GM12878 (cell line): ENCODE measurements around the gene GAS2L1. TPM values are rescaled to one million over a fixed set of nuclear protein-coding genes. Genes with fewer than 3 reads are reported as not detected.
A peak's percentile ranks its signal among the peaks of the same experiment; 100 is the strongest.

ENCODE experiments used
- ATAC-seq: fragments of 200-7000 bp; cut with Tn5 transposase; 3 replicates; pipeline ENCODE4 v1.9.1; 2020; ENCODE audit warnings: mild to moderate bottlenecking, moderate library complexity
- BruUV-seq: library from RNA; stranded (reverse); fragments of 400-500 nt; replicated peaks from 2 replicates; lab custom pipeline; 2021; lab: Mats Ljungman, UMichigan
- CTCF ChIA-PET: fragments of 300-600 bp; sonication (Branson Sonifier 250); formaldehyde crosslinking; extraction: SDS; loops from one replicate; lab custom pipeline; 2021; ENCODE audit warnings: inconsistent platforms; lab: Yijun Ruan, JAX
- POLR2A ChIA-PET: fragments of 350-600 bp; formaldehyde crosslinking; extraction: SDS; loops from one replicate; lab custom pipeline; 2021; ENCODE audit warnings: inconsistent platforms; lab: Charles Lee
- RAD21 ChIA-PET: fragments of 300-600 bp; sonication (Branson Sonifier 250); formaldehyde crosslinking; loops from one replicate; lab custom pipeline; 2023; ENCODE audit warnings: antibody characterized with exemption; ENCODE audit not compliant: unreplicated experiment; lab: Charles Lee
- SMC1A ChIA-PET: fragments of 300-600 bp; sonication (Branson Sonifier 250); formaldehyde crosslinking; loops from one replicate; lab custom pipeline; 2023; ENCODE audit not compliant: unreplicated experiment, uncharacterized antibody; lab: Charles Lee
- DNase-seq: peaks from one replicate; pipeline ENCODE4 v3.0.0-alpha.2; 2011; ENCODE audit warnings: low read depth, low spot score
- FAIRE-seq: peaks from 3 replicates; lab custom pipeline; 2011; peaks lifted over from hg19 to GRCh38; lab: Jason Lieb, UNC
- H2AFZ ChIP-seq: 2 replicates; pipeline ENCODE4 v1.6.0; 2011; ENCODE audit warnings: low read depth, low read length, control low read depth; ENCODE audit not compliant: control insufficient read depth
- H3K27ac ChIP-seq: 2 replicates; pipeline ENCODE4 v1.5.1; 2011; ENCODE audit warnings: control low read depth; ENCODE audit not compliant: control insufficient read depth, insufficient read depth
- H3K27me3 ChIP-seq, 2 experiments: replicated peaks in 1 of 2; 2 replicates each; pipeline versions ENCODE4 v1.6.0 to v1.6.1; 2011; ENCODE audit warnings: low read length in 1 of 2; ENCODE audit not compliant: control insufficient read depth in 2 of 2, insufficient read depth in 2 of 2
- H3K36me3 ChIP-seq, 2 experiments: 2 replicates each; pipeline ENCODE4 v1.5.1; 2011; ENCODE audit warnings: low read length in 1 of 2; ENCODE audit not compliant: control insufficient read depth in 2 of 2, insufficient read depth in 2 of 2
- H3K4me1 ChIP-seq: 2 replicates; pipeline ENCODE4 v1.6.1; 2011; ENCODE audit warnings: mild to moderate bottlenecking, low read length, moderate library complexity, mixed read lengths; ENCODE audit not compliant: control insufficient read depth, insufficient read depth
- H3K4me2 ChIP-seq: 2 replicates; pipeline ENCODE4 v1.6.0; 2011; ENCODE audit warnings: control low read depth; ENCODE audit not compliant: control insufficient read depth, insufficient read depth
- H3K4me3 ChIP-seq: fragments of 200-600 bp; sonication (generic); 2 replicates; pipeline ENCODE4 v1.5.1; 2016
- H3K79me2 ChIP-seq: 2 replicates; pipeline ENCODE4 v1.6.0; 2011; ENCODE audit warnings: low read length; ENCODE audit not compliant: control insufficient read depth, insufficient read depth
- H3K9ac ChIP-seq: 2 replicates; pipeline ENCODE4 v1.8.0; 2011; ENCODE audit warnings: low read length, control low read depth, mixed read lengths; ENCODE audit not compliant: control insufficient read depth, insufficient read depth
- H3K9me3 ChIP-seq: replicated peaks from 3 replicates; pipeline ENCODE4 v1.5.1; 2011; ENCODE audit warnings: mild to moderate bottlenecking, low read length; ENCODE audit not compliant: control insufficient read depth, insufficient read depth
- H4K20me1 ChIP-seq: 2 replicates; pipeline ENCODE4 v1.6.0; 2011; ENCODE audit not compliant: control insufficient read depth, insufficient read depth
- BRCA1 ChIP-seq: IDR thresholded peaks from 2 replicates; pipeline ENCODE4 v1.6.1; 2011; ENCODE audit warnings: low read depth, low read length, improper control_type of control experiment
- CBX3 ChIP-seq: fragments of 200-600 bp; sonication (generic); IDR thresholded peaks from 2 replicates; pipeline ENCODE4 v1.6.1; 2016; ENCODE audit warnings: low read depth, borderline replicate concordance
- CEBPB ChIP-seq, 2 experiments: fragments of 150-350 bp in 1 of 2; IDR thresholded peaks; 2 replicates each; pipeline ENCODE4 v1.6.1; 2012 to 2014; ENCODE audit warnings: low read depth in 2 of 2, low read length in 2 of 2, borderline replicate concordance in 1 of 2, inconsistent platforms in 1 of 2
- EED ChIP-seq: sonication (generic); IDR thresholded peaks from 2 replicates; pipeline ENCODE4 v1.6.1; 2016; ENCODE audit warnings: antibody characterized with exemption, low read depth
- EGR1 ChIP-seq, 2 experiments: IDR thresholded peaks; 1 replicate in 1 of 2; 2 replicates in 1 of 2; pipeline ENCODE4 v1.6.1; 2011 to 2012; ENCODE audit warnings: low read depth in 2 of 2, low read length in 2 of 2, borderline replicate concordance in 1 of 2, mild to moderate bottlenecking in 1 of 2, moderate library complexity in 1 of 2
- ESRRA ChIP-seq: IDR thresholded peaks from 2 replicates; pipeline ENCODE4 v1.6.1; 2012; ENCODE audit warnings: mild to moderate bottlenecking, low read length, improper control_type of control experiment
- HCFC1 ChIP-seq: fragments of 150-350 bp; IDR thresholded peaks from 2 replicates; pipeline ENCODE4 v1.6.1; 2014; ENCODE audit warnings: low read length
- MTA2 ChIP-seq: fragments of 450-650 bp; IDR thresholded peaks from 2 replicates; pipeline ENCODE4 v1.6.1; 2016; ENCODE audit warnings: low read depth, mild to moderate bottlenecking, moderate library complexity
- MXI1 ChIP-seq: fragments of 150-350 bp; IDR thresholded peaks from 2 replicates; pipeline ENCODE4 v1.6.1; 2011; ENCODE audit warnings: low read depth, mild to moderate bottlenecking, inconsistent platforms, low read length, improper control_type of control experiment
- NFXL1 ChIP-seq: fragments of 450-650 bp; IDR thresholded peaks from 2 replicates; pipeline ENCODE4 v1.6.1; 2017; ENCODE audit warnings: antibody characterized with exemption, mild to moderate bottlenecking, borderline replicate concordance
- NFYA ChIP-seq: IDR thresholded peaks from 2 replicates; pipeline ENCODE4 v1.6.1; 2011; ENCODE audit warnings: low read depth, mild to moderate bottlenecking, low read length, improper control_type of control experiment, borderline replicate concordance
- NFYB ChIP-seq: IDR thresholded peaks from 2 replicates; pipeline ENCODE4 v1.6.1; 2011; ENCODE audit warnings: low read depth, mild to moderate bottlenecking, low read length, improper control_type of control experiment, moderate library complexity; ENCODE audit not compliant: insufficient read depth
- RB1 ChIP-seq: fragments of 450-650 bp; formaldehyde crosslinking; IDR thresholded peaks from 2 replicates; pipeline ENCODE4 v1.6.1; 2017; ENCODE audit warnings: mild to moderate bottlenecking, borderline replicate concordance
- RFX5 ChIP-seq: IDR thresholded peaks from 2 replicates; pipeline ENCODE4 v1.6.1; 2011; ENCODE audit warnings: low read depth, low read length, improper control_type of control experiment
- SMARCA5 ChIP-seq: fragments of 450-650 bp; IDR thresholded peaks from 2 replicates; pipeline ENCODE4 v1.6.1; 2017; ENCODE audit warnings: mild to moderate bottlenecking
- SPI1 ChIP-seq: IDR thresholded peaks from 2 replicates; pipeline ENCODE4 v1.6.1; 2011; ENCODE audit warnings: low read depth, mild to moderate bottlenecking, low read length, moderate library complexity, borderline replicate concordance; ENCODE audit not compliant: insufficient read depth
- SREBF1 ChIP-seq: IDR thresholded peaks from 2 replicates; pipeline ENCODE4 v1.6.1; 2012; ENCODE audit warnings: mild to moderate bottlenecking, low read length
- SRF ChIP-seq, 2 experiments: IDR thresholded peaks; 2 replicates each; pipeline ENCODE4 v1.6.1; 2011; ENCODE audit warnings: low read depth in 2 of 2, low read length in 2 of 2, mild to moderate bottlenecking in 1 of 2, moderate library complexity in 1 of 2
- TARDBP ChIP-seq: IDR thresholded peaks from 2 replicates; pipeline ENCODE4 v1.6.1; 2016; ENCODE audit warnings: borderline replicate concordance
- ZBED1 ChIP-seq: IDR thresholded peaks from 2 replicates; pipeline ENCODE4 v1.6.1; 2016; ENCODE audit warnings: borderline replicate concordance
- ZNF207 ChIP-seq: fragments of 450-650 bp; IDR thresholded peaks from 2 replicates; pipeline ENCODE4 v1.6.1; 2014; ENCODE audit warnings: antibody characterized with exemption, mild to moderate bottlenecking, borderline replicate concordance
- ZNF274 ChIP-seq: IDR thresholded peaks from one replicate; pipeline ENCODE4 v1.8.0; 2011; ENCODE audit not compliant: insufficient read length, insufficient read depth
- ZNF622 ChIP-seq: fragments of 450-650 bp; IDR thresholded peaks from 2 replicates; pipeline ENCODE4 v1.6.1; 2017; ENCODE audit warnings: mild to moderate bottlenecking, inconsistent platforms
- WGBS: methylation state at CpG from one replicate; pipeline ENCODE4 v1.1.6; 2016; ENCODE audit warnings: low lambda C conversion rate; ENCODE audit not compliant: insufficient replicate concordance, insufficient coverage; ENCODE audit errors: missing lambda C conversion rate; 5-methylcytosine and 5-hydroxymethylcytosine counted together
- in situ Hi-C: fragments of 300-500 bp; cut with MboI; formaldehyde crosslinking; loops from 9 replicates; pipeline ENCODE4 v1.14.3; 2018; ENCODE audit warnings: mixed read lengths
- intact Hi-C: fragments of 100-400 bp; cut with micrococcal nuclease; formaldehyde crosslinking; loops from one replicate; pipeline ENCODE4 v1.14.2; 2022; ENCODE audit not compliant: unreplicated experiment
- polyA plus RNA-seq, 11 experiments: library from polyadenylated mRNA; depleted of rRNA in 4 of 11; unstranded in 6 of 11; stranded (reverse) in 5 of 11; fragments of >200 nt; fragmentation: Nextera tagmentation in 4 of 11; fragmentation: Illumina TruSeq in 1 of 11; extraction: Ambion mirVana in 4 of 11; extraction: Trizol in 1 of 11; gene quantifications; 1 replicate in 1 of 11; 2 replicates in 10 of 11; pipeline versions ENCODE4 v1.2.1 to v1.2.3, GENCODE V29; 2011 to 2016; ENCODE audit warnings: inconsistent platforms in 2 of 11, missing spikeins in 2 of 11, low read depth in 1 of 11
- total RNA-seq, 4 experiments: library from RNA; depleted of rRNA in 3 of 4; stranded (reverse); fragments of >200 nt in 3 of 4; fragmentation: Illumina TruSeq in 1 of 4; extraction: Trizol in 1 of 4; gene quantifications; 2 replicates each; pipeline versions ENCODE4 v1.2.1 to v1.2.3, GENCODE V29; 2013 to 2021
- TF ChIP-seq, protein P1 (sequence below): fragments of 450-650 bp; IDR thresholded peaks from 2 replicates; pipeline ENCODE4 v1.6.1; 2014; ENCODE audit warnings: mild to moderate bottlenecking
- TF ChIP-seq, protein P2 (sequence below): IDR thresholded peaks from 2 replicates; pipeline ENCODE4 v1.6.1; 2012; ENCODE audit warnings: low read length, inconsistent platforms

The GAS2L1 gene
- total and polyA plus RNA-seq, 10 of the 15 experiments (the other 5 are each of a cell fraction or from before 2014, with no cell fraction given), result 0.03 to 0.13 TPM; not detected in 8

DNA sequence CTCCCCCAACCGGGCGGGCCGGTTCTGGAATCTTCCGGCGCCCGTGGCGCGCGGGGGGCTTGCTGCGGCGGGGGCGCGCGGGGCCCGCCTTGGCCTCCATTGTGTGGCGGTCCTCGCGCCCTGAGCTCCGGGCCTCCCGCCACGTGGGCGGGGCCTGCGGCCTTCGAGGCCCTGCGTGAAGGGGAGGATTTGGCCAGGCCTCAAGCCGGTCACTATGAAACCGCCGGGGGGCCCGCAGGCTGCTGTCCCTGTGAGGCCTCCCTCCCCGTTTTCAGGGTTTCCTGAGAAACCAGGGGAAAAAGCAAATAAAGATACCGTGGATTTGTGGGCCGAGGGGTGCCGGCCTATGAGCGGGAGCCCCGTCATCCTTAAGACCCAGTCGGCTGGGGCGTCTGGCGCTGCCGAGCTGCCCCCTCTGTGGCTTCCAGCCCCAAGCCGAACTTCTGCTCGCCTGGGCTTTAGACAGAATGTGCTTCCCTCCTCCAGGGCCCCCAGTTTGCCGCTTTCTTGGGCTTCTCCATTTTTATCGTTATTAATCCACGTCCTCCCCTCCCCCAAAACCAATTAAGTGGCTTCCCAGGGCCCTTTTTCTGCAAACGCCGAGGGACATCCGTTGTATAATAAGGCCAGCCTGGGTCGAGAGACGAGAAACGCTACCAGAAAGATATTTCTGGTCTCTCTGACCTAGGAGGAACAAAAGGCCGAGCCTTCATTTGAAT, 37.8 kb upstream of the GAS2L1 start:
- ChIA-PET CTCF (no interaction called here), SMC1A (no interaction called here), RAD21 (no interaction called here), POLR2A (no interaction called here)
- Histone ChIP-seq H3K79me2 (peaks cover 81% of the 10 kb centered on the region), H3K4me2 (peak overlapping the region; percentile 60), H3K4me1 (peaks cover 3% of the 10 kb centered on the region; the same call in 1 of the 2 replicates), H3K9ac (peak overlapping the region; percentile 99), H3K27me3 (no peaks in the 10 kb centered on the region), H4K20me1 (peaks cover 22% of the 10 kb centered on the region), H3K27ac (peak overlapping the region; percentile 100), H3K36me3 (peaks cover 13 to 32% of the 10 kb centered on the region in 2 experiments), H3K4me3 (peak overlapping the region; percentile 96), H3K9me3 (no peaks in the 10 kb centered on the region), H2AFZ (no peak overlapping the region; the same call in 1 of the 2 replicates)
- ATAC-seq (peak; percentile 61), DNase-seq (no peak), FAIRE-seq (no peak)
- in situ Hi-C loops, result no loop called here
- WGBS, result under 1% methylated on average over 47 of the region's 51 CpGs
- BruUV-seq, result no TSS peak
- intact Hi-C loops, result no loop called here
- no peak for TF ChIP-seq SRF (IDR thresholded peaks at IDR 0.05; ENCODE audit: low read depth in 2 of 2, low read length in 2 of 2)
- no peak for TF ChIP-seq HCFC1
- no peak for TF ChIP-seq MTA2
- peak; percentile 79; the same call in 1 of the 2 replicates for TF ChIP-seq SMARCA5
- no peak for TF ChIP-seq ZNF207
- peak; percentile 26; the same call in 1 of the 2 replicates for TF ChIP-seq MXI1
- TF ChIP-seq SREBF1, result no peak
- TF ChIP-seq BRCA1, result no peak
- no peak for TF ChIP-seq NFYB
- no peak for TF ChIP-seq ZNF622
- TF ChIP-seq ESRRA, result no peak
- TF ChIP-seq CEBPB (IDR thresholded peaks at IDR 0.05; ENCODE audit: borderline replicate concordance in 1 of 2, low read depth in 2 of 2, low read length in 2 of 2), result no peak
- no peak for TF ChIP-seq ZBED1
- no peak for TF ChIP-seq RFX5
- TF ChIP-seq ZNF274, result no peak
- 0 out of 2 replicates have a peak, but pooled peaks have one; percentile 9 for TF ChIP-seq RB1
- TF ChIP-seq, protein P1, sequence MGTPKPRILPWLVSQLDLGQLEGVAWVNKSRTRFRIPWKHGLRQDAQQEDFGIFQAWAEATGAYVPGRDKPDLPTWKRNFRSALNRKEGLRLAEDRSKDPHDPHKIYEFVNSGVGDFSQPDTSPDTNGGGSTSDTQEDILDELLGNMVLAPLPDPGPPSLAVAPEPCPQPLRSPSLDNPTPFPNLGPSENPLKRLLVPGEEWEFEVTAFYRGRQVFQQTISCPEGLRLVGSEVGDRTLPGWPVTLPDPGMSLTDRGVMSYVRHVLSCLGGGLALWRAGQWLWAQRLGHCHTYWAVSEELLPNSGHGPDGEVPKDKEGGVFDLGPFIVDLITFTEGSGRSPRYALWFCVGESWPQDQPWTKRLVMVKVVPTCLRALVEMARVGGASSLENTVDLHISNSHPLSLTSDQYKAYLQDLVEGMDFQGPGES, result no peak
- TF ChIP-seq NFXL1, result no peak
- no peak for TF ChIP-seq SPI1
- TF ChIP-seq, protein P2, sequence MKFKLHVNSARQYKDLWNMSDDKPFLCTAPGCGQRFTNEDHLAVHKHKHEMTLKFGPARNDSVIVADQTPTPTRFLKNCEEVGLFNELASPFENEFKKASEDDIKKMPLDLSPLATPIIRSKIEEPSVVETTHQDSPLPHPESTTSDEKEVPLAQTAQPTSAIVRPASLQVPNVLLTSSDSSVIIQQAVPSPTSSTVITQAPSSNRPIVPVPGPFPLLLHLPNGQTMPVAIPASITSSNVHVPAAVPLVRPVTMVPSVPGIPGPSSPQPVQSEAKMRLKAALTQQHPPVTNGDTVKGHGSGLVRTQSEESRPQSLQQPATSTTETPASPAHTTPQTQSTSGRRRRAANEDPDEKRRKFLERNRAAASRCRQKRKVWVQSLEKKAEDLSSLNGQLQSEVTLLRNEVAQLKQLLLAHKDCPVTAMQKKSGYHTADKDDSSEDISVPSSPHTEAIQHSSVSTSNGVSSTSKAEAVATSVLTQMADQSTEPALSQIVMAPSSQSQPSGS, result no peak
- TF ChIP-seq EGR1 (IDR thresholded peaks at IDR 0.05; ENCODE audit: borderline replicate concordance in 1 of 2, low read depth in 2 of 2, low read length in 2 of 2), result 0 out of 3 replicates have a peak, but pooled peaks of 1 of the 2 experiments have one; percentile 45
- no peak for TF ChIP-seq NFYA
- TF ChIP-seq TARDBP, result no peak
- TF ChIP-seq CBX3, result no peak
- TF ChIP-seq EED, result no peak
